Smooth muscle cell of bladder (primary cell): ENCODE data around the gene OR2AG2. TPM values are rescaled to one million over a fixed set of nuclear protein-coding genes. Genes with fewer than 3 reads are reported as not detected.

ENCODE experiments used
- total RNA-seq: library from RNA; depleted of rRNA; stranded (reverse); fragments of >200 nt; gene quantifications from 2 replicates; pipeline ENCODE4 v1.2.3, GENCODE V29; 2014

The OR2AG2 gene, protein sequence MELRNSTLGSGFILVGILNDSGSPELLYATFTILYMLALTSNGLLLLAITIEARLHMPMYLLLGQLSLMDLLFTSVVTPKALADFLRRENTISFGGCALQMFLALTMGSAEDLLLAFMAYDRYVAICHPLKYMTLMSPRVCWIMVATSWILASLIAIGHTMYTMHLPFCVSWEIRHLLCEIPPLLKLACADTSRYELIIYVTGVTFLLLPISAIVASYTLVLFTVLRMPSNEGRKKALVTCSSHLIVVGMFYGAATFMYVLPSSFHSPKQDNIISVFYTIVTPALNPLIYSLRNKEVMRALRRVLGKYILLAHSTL
- total RNA-seq: under 0.01 TPM in 2 replicates

DNA sequence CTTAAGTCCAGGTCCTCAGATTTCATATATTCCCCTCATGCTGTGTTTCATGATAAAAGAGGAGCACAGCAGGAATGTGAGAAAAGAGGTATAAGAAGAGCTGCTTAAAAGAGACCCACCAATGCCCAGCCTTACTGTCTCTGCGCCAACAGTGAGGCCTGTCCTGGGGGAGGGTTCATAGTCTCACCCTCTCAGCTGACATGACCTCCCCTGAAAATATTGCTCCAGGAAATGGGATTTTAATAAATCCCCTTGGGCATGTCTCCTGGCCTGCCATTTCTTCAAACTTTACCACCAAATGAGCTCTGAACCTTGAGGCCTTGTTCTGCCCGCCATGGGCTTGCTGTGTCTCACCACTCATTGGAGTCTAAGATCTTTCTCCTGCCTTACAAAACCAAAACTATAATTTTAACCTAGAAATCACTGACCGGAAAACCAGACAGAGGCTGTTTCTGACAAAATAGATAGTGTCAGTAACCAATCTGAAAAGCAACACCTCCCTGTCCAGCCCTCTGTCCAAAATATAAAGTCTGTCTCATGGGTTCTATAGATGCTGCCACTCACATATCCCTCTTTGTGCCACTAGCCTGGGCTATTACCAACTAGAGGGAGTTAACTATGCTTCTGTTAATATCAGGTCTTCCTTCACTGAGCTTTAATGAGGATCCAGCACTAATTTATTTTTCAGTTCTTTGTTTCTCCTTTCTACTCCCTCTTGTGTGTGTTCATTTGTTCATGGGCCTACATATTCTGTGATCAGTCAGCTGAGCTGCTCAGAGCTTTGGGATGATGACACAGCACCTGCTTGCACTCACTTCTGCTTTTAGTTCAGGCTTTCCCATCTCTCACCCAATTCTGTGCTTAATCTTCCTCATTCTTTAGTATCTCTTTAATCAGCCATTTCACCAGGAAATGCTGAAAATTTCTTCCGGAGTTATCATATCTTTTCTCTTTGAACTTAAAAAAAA, at the start of gene OR2AG2:
Gene OR2AG2 (minus strand): TSS at position 51 of the 968 bp plus-strand sequence. CDS start 3,019 bp downstream, outside the sequence.

DNA sequence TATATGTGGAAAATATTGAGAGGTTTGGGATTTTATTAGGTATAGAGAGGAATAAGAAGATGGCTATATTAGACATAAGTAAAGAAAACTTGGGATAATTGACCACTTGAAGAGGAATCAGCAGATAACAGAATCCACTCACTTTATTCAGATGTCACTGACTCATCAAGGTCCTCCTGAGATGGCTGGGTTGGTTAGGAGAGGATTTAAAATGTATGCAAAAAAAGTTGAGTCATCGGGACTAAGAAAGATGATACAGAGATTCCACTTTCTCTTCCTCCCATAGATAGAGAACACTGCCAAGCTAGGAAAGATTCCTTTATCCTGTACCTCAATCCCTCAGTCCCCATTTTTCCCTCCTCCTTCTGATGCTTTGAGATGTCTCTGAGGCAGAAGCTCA, 27.6 kb upstream of the OR2AG2 start, which contains the start of gene OR6A2:
Gene OR6A2 (minus strand): TSS at position 288 of the 400 bp plus-strand sequence. CDS start 3,981 bp downstream, outside the sequence.

DNA sequence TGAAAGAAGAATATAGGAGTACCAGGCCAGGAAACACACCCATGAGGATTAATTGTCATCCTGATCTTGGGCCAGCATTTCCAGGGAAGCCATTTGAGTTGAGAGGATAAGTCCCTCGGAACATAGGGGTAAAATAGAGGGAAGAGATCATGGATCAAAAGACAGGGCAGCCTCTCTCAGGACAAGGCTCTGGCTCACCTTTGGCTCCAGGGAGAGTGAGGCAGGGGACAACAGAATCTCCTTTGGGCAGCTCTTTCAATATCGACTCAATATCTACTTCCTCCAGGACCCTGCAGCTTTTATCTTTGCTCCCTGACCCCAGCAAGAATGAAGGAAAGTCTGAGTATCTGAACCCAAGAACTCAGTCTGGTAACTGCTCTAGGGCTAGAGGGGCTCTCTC, 10.9 kb upstream of the OR2AG2 start, which contains the start of gene OR2AG1:
Gene OR2AG1 (plus strand): TSS at position 301 of the 400 bp plus-strand sequence. CDS start 2,018 bp downstream, outside the sequence.

Other genes with a start within 250 kb of the OR2AG2 start
- 7.7 and 10.1 TPM in 2 replicates for gene RRP8, start 168.4 kb downstream of the OR2AG2 start, total RNA-seq
- gene ILK, start 168.2 kb downstream of the OR2AG2 start, total RNA-seq: 144 and 175 TPM in 2 replicates
- gene TAF10, start 159.8 kb downstream of the OR2AG2 start, total RNA-seq: 80.7 and 97.0 TPM in 2 replicates
- 42.2 and 101 TPM in 2 replicates for gene TPP1, start 152.6 kb downstream of the OR2AG2 start, total RNA-seq
- 2.0 and 5.2 TPM in 2 replicates for gene DCHS1, start 116.2 kb downstream of the OR2AG2 start, total RNA-seq
- gene MRPL17, start 88.6 kb downstream of the OR2AG2 start, total RNA-seq: 54.6 and 61.5 TPM in 2 replicates
- not detected in 2 replicates for gene OR2AG1, start 11.0 kb upstream of the OR2AG2 start, total RNA-seq
- 0.14 and 0.37 TPM in 2 replicates for gene OR6A2, start 27.7 kb upstream of the OR2AG2 start, total RNA-seq
- gene OR10A5, start 73.7 kb upstream of the OR2AG2 start, total RNA-seq: not detected in 2 replicates
- not detected in 2 replicates for gene OR10A2, start 91.1 kb upstream of the OR2AG2 start, total RNA-seq
- gene OR10A4, start 104.6 kb upstream of the OR2AG2 start, total RNA-seq: not detected in 2 replicates
- gene OR2D2, start 120.5 kb upstream of the OR2AG2 start, total RNA-seq: 0.14 and 0.18 TPM in 2 replicates
- gene OR2D3, start 149.0 kb upstream of the OR2AG2 start, total RNA-seq: not detected in 2 replicates
- gene ZNF215, start 154.4 kb upstream of the OR2AG2 start, total RNA-seq: 3.1 and 4.3 TPM in 2 replicates
- gene ZNF214, start 248.4 kb upstream of the OR2AG2 start, total RNA-seq: 6.7 and 6.8 TPM in 2 replicates
- 0.09 and 0.14 TPM in 2 replicates for gene NLRP14, start 248.5 kb upstream of the OR2AG2 start, total RNA-seq